ENCODE data around the gene DPP6. TPM values are rescaled to one million over a fixed set of nuclear protein-coding genes. Genes with fewer than 3 reads are reported as not detected.

DPP6 gene
- polyA plus RNA-seq, 1 of the 3 experiments (the other 2 are of a cell fraction): not detected

- no peaks in the 10 kb centered on the region for H3K9me2 ChIP-seq
- TF ChIP-seq RFX5 (IDR thresholded peaks at IDR 0.05; ENCODE audit: low read length) (no peak), GATA2 (CRISPR knock-in tag; IDR thresholded peaks at IDR 0.05) (no peak), FOXJ3 (CRISPR knock-in tag; IDR thresholded peaks at IDR 0.05) (no peak)
- no peaks in the 10 kb centered on the region for H3K36me3 ChIP-seq (replicated peaks in 1 of 2; ENCODE audit: control insufficient read depth in 1 of 2, insufficient read depth in 2 of 2, low read length in 1 of 2)
- peaks cover 0 to 33% of the 10 kb centered on the region in 2 experiments; a peak in 2 of 4 replicates for H3K4me1 ChIP-seq (ENCODE audit: control insufficient read depth in 1 of 2, insufficient read depth in 2 of 2, low read depth in 1 of 2, low read length in 1 of 2)
- POLR2A ChIA-PET: no interaction called here
- WGBS (ENCODE audit: low lambda C conversion rate): 39% methylated on average over 5 of the region's 5 CpGs
- H3K27me3 ChIP-seq (ENCODE audit: insufficient read depth): no peaks in the 10 kb centered on the region
- no peak for DNase-seq
- no peak overlapping the region for H3K4me2 ChIP-seq
- H3F3A ChIP-seq (replicated peaks; ENCODE audit: insufficient read depth): no peaks in the 10 kb centered on the region
- no peak overlapping the region for H3K27ac ChIP-seq (ENCODE audit: low read depth in 2 of 2, low read length in 1 of 2)
- no peak overlapping the region for H3K4me3 ChIP-seq (ENCODE audit: low read depth in 2 of 2, low read length in 1 of 2)
- no peak overlapping the region for H2AFZ ChIP-seq (ENCODE audit: low read depth)
- CTCF ChIA-PET: interaction anchor here (0.6 to 10.8 kb wide), 22 partner anchors 13 to 239 kb away, joined by 3 to 149 read pairs (median 9); no protein-coding TSS in a partner anchor
- H3K9me3 ChIP-seq: peaks cover 5% of the 10 kb centered on the region; the same call in 1 of the 2 replicates
- no peaks in the 10 kb centered on the region for H3K79me2 ChIP-seq (ENCODE audit: insufficient read depth)
- no peaks in the 10 kb centered on the region for H4K20me1 ChIP-seq (ENCODE audit: insufficient read depth)
- no peak overlapping the region for H3K9ac ChIP-seq
Observed at GRCh38 chr7:154743206-154743605, 691.0 kb downstream of the DPP6 start.

GRCh38 chr7:154744256-154744860 lies 692.2 kb downstream of the DPP6 start:
- H3K4me2 ChIP-seq: no peak overlapping the region
- H4K20me1 ChIP-seq (ENCODE audit: insufficient read depth): no peaks in the 10 kb centered on the region
- no peaks in the 10 kb centered on the region for H3K9me2 ChIP-seq
- no peaks in the 10 kb centered on the region for H3K27me3 ChIP-seq (ENCODE audit: insufficient read depth)
- WGBS (ENCODE audit: low lambda C conversion rate): 7% methylated on average over 15 of the region's 15 CpGs
- no peaks in the 10 kb centered on the region for H3K79me2 ChIP-seq (ENCODE audit: insufficient read depth)
- no peak overlapping the region for H2AFZ ChIP-seq (ENCODE audit: low read depth)
- DNase-seq: peak; percentile 86
- peak overlapping the region in 1 of 2 experiments; percentile 75; a peak in 1 of 4 replicates for H3K27ac ChIP-seq (ENCODE audit: low read depth in 2 of 2, low read length in 1 of 2)
- peaks cover 0 to 40% of the 10 kb centered on the region in 2 experiments; a peak in 2 of 4 replicates for H3K4me1 ChIP-seq (ENCODE audit: control insufficient read depth in 1 of 2, insufficient read depth in 2 of 2, low read depth in 1 of 2, low read length in 1 of 2)
- no peaks in the 10 kb centered on the region for H3F3A ChIP-seq (replicated peaks; ENCODE audit: insufficient read depth)
- peaks cover 5% of the 10 kb centered on the region; the same call in 1 of the 2 replicates for H3K9me3 ChIP-seq
- no peak overlapping the region for H3K9ac ChIP-seq
- ChIA-PET CTCF (interaction anchor here (0.6 to 10.8 kb wide), 67 partner anchors 8 to 1054 kb away, joined by 3 to 149 read pairs (median 5); no protein-coding TSS in a partner anchor), POLR2A (no interaction called here)
- no peaks in the 10 kb centered on the region for H3K36me3 ChIP-seq (replicated peaks in 1 of 2; ENCODE audit: control insufficient read depth in 1 of 2, insufficient read depth in 2 of 2, low read length in 1 of 2)
- H3K4me3 ChIP-seq (ENCODE audit: low read depth in 2 of 2, low read length in 1 of 2): no peak overlapping the region; a peak in 1 of 4 replicates
- TF ChIP-seq NFIC (IDR thresholded peaks at IDR 0.05; ENCODE audit: borderline replicate concordance) (no peak), ELF1 (IDR thresholded peaks at IDR 0.05) (no peak), EZH2phosphoT487 (IDR thresholded peaks at IDR 0.05; ENCODE audit: borderline replicate concordance, low read depth) (no peak), REST (IDR thresholded peaks at IDR 0.05; ENCODE audit: low read depth, low read length) (no peak), SIN3A (IDR thresholded peaks at IDR 0.05; ENCODE audit: borderline replicate concordance, low read depth, low read length) (no peak), IRF3 (IDR thresholded peaks at IDR 0.05; ENCODE audit: low read depth, low read length) (no peak), SMC3 (IDR thresholded peaks at IDR 0.05; ENCODE audit: low read depth, low read length) (peak; percentile 59; the same call in 1 of the 2 replicates), JUND (IDR thresholded peaks at IDR 0.05) (no peak), CHD2 (IDR thresholded peaks at IDR 0.05; ENCODE audit: low read length, partially characterized antibody) (no peak), MXI1 (IDR thresholded peaks at IDR 0.05; ENCODE audit: low read depth, low read length) (no peak; the same call in 1 of the 2 replicates), RAD21 (IDR thresholded peaks at IDR 0.05; ENCODE audit: low read length) (peak; percentile 73), MEF2A (IDR thresholded peaks at IDR 0.05; ENCODE audit: borderline replicate concordance, low read depth) (no peak), CTCF (IDR thresholded peaks at IDR 0.05) (peak; percentile 61), USF2 (IDR thresholded peaks at IDR 0.05; ENCODE audit: borderline replicate concordance, low read depth, low read length) (no peak), YY1 (IDR thresholded peaks at IDR 0.05; ENCODE audit: low read depth) (no peak), RXRA (IDR thresholded peaks at IDR 0.05; ENCODE audit: borderline replicate concordance, low read depth) (no peak), RCOR1 (IDR thresholded peaks at IDR 0.05; ENCODE audit: low read length) (no peak)
